Medulla oblongata (tissue), 1 donor: ENCODE results near the gene CACNA1H.

Experiments
- DNase-seq: peaks from one replicate; pipeline ENCODE4 v3.0.0-alpha.2; 2015; ENCODE audit errors: extremely low spot score

The CACNA1H gene

GRCh38 chr16:1158456-1159324 is 5.8 kb downstream of the CACNA1H start:
- no peak for DNase-seq

- DNase-seq = no peak
These were observed 6.5 kb downstream of the CACNA1H start for GRCh38 chr16:1159325-1159972.

GRCh38 chr16:1159973-1160772 is 7.3 kb downstream of the CACNA1H start:
- DNase-seq = peak; percentile 46

GRCh38 chr16:1160773-1161348 is 8.0 kb downstream of the CACNA1H start:
- no peak for DNase-seq

GRCh38 chr16:1162701-1163566 is 10.0 kb downstream of the CACNA1H start:
- DNase-seq = no peak

- DNase-seq = peak; percentile 51
These were observed 10.7 kb downstream of the CACNA1H start for GRCh38 chr16:1163567-1164055.

- DNase-seq = no peak
These were observed 11.5 kb downstream of the CACNA1H start for GRCh38 chr16:1164382-1164781.

GRCh38 chr16:1164975-1165374 is 12.1 kb downstream of the CACNA1H start:
- no peak for DNase-seq

GRCh38 chr16:1165511-1165910 is 12.6 kb downstream of the CACNA1H start:
- no peak for DNase-seq

GRCh38 chr16:1167276-1168107 is 14.6 kb downstream of the CACNA1H start:
- peak; percentile 30 for DNase-seq

GRCh38 chr16:1168837-1169236 is 15.9 kb downstream of the CACNA1H start:
- no peak for DNase-seq

GRCh38 chr16:1169285-1170075 is 16.6 kb downstream of the CACNA1H start:
- DNase-seq = no peak

- DNase-seq = no peak
These were observed 17.1 kb downstream of the CACNA1H start for GRCh38 chr16:1170076-1170418.

- DNase-seq = no peak
These were observed 18.1 kb downstream of the CACNA1H start for GRCh38 chr16:1171001-1171400.

GRCh38 chr16:1171854-1172428 is 19.0 kb downstream of the CACNA1H start:
- no peak for DNase-seq

- no peak for DNase-seq
These were observed 19.7 kb downstream of the CACNA1H start for GRCh38 chr16:1172651-1173050.

- DNase-seq = no peak
These were observed 21.0 kb downstream of the CACNA1H start for GRCh38 chr16:1173788-1174451.
